Measurements from ENCODE around the gene WNK4.

WNK4 gene

GRCh38 chr17:42787266-42787665 is 6.9 kb downstream of the WNK4 start:
- TF ChIP-seq CTCF (IDR thresholded peaks at IDR 0.05) = no peak
- no peaks in the 10 kb centered on the region for H3K4me1 ChIP-seq
- no peaks in the 10 kb centered on the region for H3K9me3 ChIP-seq (ENCODE audit: control insufficient read depth, low read length)
- H3K27ac ChIP-seq = no peak overlapping the region
- peaks cover 7% of the 10 kb centered on the region for H3K27me3 ChIP-seq (ENCODE audit: control insufficient read depth, insufficient read depth, low read length)
- H3K36me3 ChIP-seq (ENCODE audit: control insufficient read depth, insufficient read depth, low read length) = no peaks in the 10 kb centered on the region
- H3K4me2 ChIP-seq (ENCODE audit: low read length) = no peak overlapping the region
- H3K9ac ChIP-seq = no peak overlapping the region
- no peak overlapping the region for H3K4me3 ChIP-seq (ENCODE audit: low read depth, low read length)
- H3K79me2 ChIP-seq = no peaks in the 10 kb centered on the region
- no peak overlapping the region for H2AFZ ChIP-seq

- no peak overlapping the region for H3K4me2 ChIP-seq (ENCODE audit: low read length)
- H3K27me3 ChIP-seq (ENCODE audit: control insufficient read depth, insufficient read depth, low read length) = no peaks in the 10 kb centered on the region
- no peak overlapping the region for H2AFZ ChIP-seq
- H3K4me3 ChIP-seq (ENCODE audit: low read depth, low read length) = no peak overlapping the region
- no peak overlapping the region for H3K9ac ChIP-seq
- no peaks in the 10 kb centered on the region for H3K36me3 ChIP-seq (ENCODE audit: control insufficient read depth, insufficient read depth, low read length)
- no peaks in the 10 kb centered on the region for H3K9me3 ChIP-seq (ENCODE audit: control insufficient read depth, low read length)
- H3K79me2 ChIP-seq = no peaks in the 10 kb centered on the region
- H3K27ac ChIP-seq = no peak overlapping the region
- no peak for TF ChIP-seq CTCF (IDR thresholded peaks at IDR 0.05)
- H3K4me1 ChIP-seq = no peaks in the 10 kb centered on the region
These were observed 11.5 kb downstream of the WNK4 start for GRCh38 chr17:42791948-42792347.

GRCh38 chr17:42792545-42792944 is 12.1 kb downstream of the WNK4 start:
- Histone ChIP-seq H3K9me3 (ENCODE audit: control insufficient read depth, low read length) (no peaks in the 10 kb centered on the region), H3K36me3 (ENCODE audit: control insufficient read depth, insufficient read depth, low read length) (no peaks in the 10 kb centered on the region), H3K4me3 (ENCODE audit: low read depth, low read length) (no peak overlapping the region), H3K27me3 (ENCODE audit: control insufficient read depth, insufficient read depth, low read length) (no peaks in the 10 kb centered on the region), H3K4me2 (ENCODE audit: low read length) (no peak overlapping the region), H3K79me2 (no peaks in the 10 kb centered on the region), H3K4me1 (peaks cover 2% of the 10 kb centered on the region), H3K27ac (no peak overlapping the region), H3K9ac (no peak overlapping the region), H2AFZ (no peak overlapping the region)
- TF ChIP-seq CTCF (IDR thresholded peaks at IDR 0.05) = no peak

DNA sequence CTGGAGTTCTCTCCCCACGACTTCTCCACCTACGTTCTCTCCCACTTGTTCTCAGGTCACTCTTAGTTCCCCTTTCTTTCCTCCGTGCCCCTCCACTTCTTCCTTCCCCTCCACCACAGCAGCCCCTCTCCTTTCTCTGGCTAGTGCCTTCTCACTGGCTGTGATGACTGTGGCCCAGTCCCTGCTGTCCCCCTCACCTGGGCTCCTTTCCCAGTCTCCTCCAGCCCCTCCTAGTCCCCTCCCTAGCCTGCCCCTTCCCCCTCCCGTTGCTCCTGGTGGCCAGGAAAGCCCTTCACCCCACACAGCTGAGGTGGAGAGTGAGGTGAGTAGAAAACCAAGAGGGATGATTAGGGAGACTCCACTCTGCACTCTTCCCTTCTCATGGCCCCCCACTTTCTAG is 14.7 kb downstream of the WNK4 start:
- H3K27me3 ChIP-seq (ENCODE audit: control insufficient read depth, insufficient read depth, low read length) = no peaks in the 10 kb centered on the region
- peaks cover 4% of the 10 kb centered on the region for H3K4me1 ChIP-seq
- no peak overlapping the region for H2AFZ ChIP-seq
- H3K27ac ChIP-seq = no peak overlapping the region
- H3K9ac ChIP-seq = no peak overlapping the region
- no peak for TF ChIP-seq CTCF (IDR thresholded peaks at IDR 0.05)
- no peak overlapping the region for H3K4me3 ChIP-seq (ENCODE audit: low read depth, low read length)
- no peaks in the 10 kb centered on the region for H3K36me3 ChIP-seq (ENCODE audit: control insufficient read depth, insufficient read depth, low read length)
- no peaks in the 10 kb centered on the region for H3K9me3 ChIP-seq (ENCODE audit: control insufficient read depth, low read length)
- H3K79me2 ChIP-seq = no peaks in the 10 kb centered on the region
- no peak overlapping the region for H3K4me2 ChIP-seq (ENCODE audit: low read length)

DNA sequence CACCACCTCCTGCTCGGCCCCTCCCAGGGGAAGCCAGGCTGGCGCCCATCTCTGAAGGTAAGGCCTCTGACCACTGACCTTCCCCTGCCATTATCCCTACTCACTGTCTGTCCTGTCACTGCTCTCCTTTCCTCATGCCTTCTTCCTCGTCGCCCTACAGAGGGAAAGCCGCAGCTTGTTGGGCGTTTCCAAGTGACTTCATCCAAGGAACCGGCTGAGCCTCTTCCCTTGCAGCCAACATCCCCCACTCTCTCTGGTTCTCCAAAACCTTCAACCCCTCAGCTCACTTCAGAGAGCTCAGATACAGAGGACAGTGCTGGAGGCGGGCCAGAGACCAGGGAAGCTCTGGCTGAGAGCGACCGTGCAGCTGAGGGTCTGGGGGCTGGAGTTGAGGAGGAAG is 15.1 kb downstream of the WNK4 start:
- Histone ChIP-seq H2AFZ (no peak overlapping the region), H3K9me3 (ENCODE audit: control insufficient read depth, low read length) (no peaks in the 10 kb centered on the region), H3K27me3 (ENCODE audit: control insufficient read depth, insufficient read depth, low read length) (no peaks in the 10 kb centered on the region), H3K4me3 (ENCODE audit: low read depth, low read length) (no peak overlapping the region), H3K79me2 (no peaks in the 10 kb centered on the region), H3K36me3 (ENCODE audit: control insufficient read depth, insufficient read depth, low read length) (no peaks in the 10 kb centered on the region), H3K4me2 (ENCODE audit: low read length) (no peak overlapping the region), H3K4me1 (peaks cover 4% of the 10 kb centered on the region), H3K9ac (no peak overlapping the region), H3K27ac (no peak overlapping the region)
- TF ChIP-seq CTCF (IDR thresholded peaks at IDR 0.05) = no peak

All from parathyroid adenoma (tissue), 2 donors.